Activated T-helper 1 cell treated with Interleukin-2 at 50 U/mL for 16 hours (primary cell): ENCODE results near the gene TMEM125.

Experiments
- DNase-seq: peaks from one replicate; pipeline ENCODE4 v3.0.0-alpha.2; 2020; ENCODE audit warnings: low read depth

The TMEM125 gene

GRCh38 chr1:43312212-43312623 lies 42.4 kb downstream of the TMEM125 start:
- no peak for DNase-seq

- no peak for DNase-seq
Observed at GRCh38 chr1:43312663-43313515, 43.1 kb downstream of the TMEM125 start.

DNA sequence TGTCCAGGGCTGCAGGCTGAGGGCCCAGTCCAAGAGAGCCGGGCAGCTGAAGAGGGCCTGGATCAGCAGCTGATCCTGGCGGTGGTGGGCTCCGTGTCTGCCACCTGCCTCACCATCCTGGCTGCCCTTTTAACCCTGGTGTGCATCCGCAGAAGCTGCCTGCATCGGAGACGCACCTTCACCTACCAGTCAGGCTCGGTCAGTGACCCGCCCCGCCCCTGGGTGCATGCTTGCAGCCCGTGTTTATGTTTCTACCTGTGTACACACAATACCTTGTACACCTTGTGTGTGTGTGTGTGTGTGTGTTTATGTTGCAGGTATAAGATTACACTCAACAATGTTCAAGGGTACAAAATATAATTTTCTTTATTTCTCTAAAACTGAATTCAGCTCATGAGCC lies 44.0 kb downstream of the TMEM125 start:
- no peak for DNase-seq

GRCh38 chr1:43314233-43314632 lies 44.5 kb downstream of the TMEM125 start:
- no peak for DNase-seq

GRCh38 chr1:43315481-43315880 lies 45.7 kb downstream of the TMEM125 start:
- DNase-seq, result no peak

- no peak for DNase-seq
Observed at GRCh38 chr1:43315963-43316737, 46.4 kb downstream of the TMEM125 start.

DNA sequence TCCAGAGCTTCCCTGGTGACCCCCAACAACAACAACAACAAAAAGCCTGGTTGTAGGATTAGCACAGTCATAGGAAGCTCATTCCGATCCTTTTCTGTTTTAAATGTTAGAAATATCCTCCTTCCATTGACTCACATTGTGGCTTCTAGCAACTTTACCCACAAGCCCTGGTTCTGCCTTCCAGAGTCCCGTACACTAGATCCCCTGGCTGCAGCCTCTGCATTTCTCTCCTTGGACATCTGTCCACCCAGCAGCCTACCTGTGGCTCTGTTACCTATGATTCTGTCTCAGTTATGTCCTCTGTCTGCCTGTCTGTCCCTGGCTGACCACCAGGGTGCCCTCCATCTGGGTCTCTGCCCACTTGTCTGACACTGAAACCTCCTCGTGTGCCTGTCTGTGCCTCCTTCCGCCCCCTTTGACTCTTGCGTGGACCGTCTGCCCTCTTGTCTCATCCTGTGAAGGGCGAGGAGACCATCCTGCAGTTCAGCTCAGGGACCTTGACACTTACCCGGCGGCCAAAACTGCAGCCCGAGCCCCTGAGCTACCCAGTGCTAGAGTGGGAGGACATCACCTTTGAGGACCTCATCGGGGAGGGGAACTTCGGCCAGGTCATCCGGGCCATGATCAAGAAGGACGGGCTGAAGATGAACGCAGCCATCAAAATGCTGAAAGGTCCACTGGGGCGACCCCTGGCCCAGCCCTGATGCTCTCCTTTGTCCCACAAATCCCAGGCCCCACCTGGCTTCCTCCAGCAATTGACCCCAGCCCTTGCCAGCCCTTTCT lies 47.1 kb downstream of the TMEM125 start:
- no peak for DNase-seq

DNA sequence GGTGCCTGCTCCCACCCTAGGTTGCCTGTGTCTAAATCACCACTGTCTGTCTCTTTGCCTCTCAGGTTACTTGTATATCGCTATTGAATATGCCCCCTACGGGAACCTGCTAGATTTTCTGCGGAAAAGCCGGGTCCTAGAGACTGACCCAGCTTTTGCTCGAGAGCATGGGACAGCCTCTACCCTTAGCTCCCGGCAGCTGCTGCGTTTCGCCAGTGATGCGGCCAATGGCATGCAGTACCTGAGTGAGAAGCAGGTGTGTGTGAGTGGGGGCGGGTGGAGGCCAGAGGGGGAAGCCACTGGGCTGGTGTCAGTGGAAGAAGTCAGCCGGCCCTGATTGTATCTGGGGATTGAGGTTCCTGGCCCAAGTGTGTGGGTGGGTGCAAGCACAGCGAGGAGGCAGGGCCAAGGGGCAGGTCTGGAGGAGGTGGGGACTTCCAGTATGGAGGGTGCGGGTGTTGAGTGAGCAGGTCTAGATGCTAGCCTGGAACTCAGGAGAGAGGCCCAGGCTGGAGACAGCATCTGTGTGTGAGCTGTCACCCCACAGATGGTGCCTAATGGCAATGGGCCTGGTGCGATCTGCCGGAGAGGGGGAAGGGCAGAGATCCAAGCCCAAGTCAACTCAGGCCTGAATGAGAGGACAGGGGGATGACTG lies 48.2 kb downstream of the TMEM125 start:
- DNase-seq, result no peak

DNA sequence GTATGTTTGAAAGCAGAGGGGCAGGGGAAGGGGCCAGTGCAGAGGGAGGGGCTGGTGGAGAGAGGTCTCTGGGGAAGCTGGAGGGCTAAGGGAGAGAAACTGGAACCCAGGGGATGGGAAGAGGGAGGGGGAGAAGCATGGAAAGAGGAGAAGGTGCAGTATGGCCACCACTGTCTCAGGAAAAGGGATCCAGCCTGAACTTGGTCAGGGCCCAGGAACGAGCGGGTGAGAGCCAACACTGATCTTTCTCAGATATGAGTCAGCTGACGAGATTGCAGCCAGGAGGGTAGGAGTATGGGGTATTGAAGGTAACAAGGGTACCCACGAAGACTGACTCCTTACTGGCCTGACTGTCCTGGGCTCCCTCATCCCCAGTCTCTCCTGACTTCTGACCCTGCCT lies 49.0 kb downstream of the TMEM125 start:
- no peak for DNase-seq

DNA sequence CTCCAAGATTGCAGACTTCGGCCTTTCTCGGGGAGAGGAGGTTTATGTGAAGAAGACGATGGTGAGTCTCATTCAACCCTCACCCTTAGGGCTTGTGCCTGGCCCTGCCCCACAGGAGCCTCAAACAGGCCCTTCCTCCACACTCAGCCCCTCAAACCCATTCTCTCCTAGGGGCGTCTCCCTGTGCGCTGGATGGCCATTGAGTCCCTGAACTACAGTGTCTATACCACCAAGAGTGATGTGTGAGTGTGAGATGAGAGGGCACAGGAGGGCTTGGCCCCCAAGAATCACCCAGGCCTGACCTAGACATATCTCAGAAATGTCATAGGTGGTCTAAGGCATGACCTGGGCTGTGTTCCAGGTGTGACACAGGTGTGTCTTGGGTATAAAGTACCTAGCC lies 49.5 kb downstream of the TMEM125 start:
- DNase-seq, result no peak

GRCh38 chr1:43319766-43320165 lies 50.0 kb downstream of the TMEM125 start:
- DNase-seq, result no peak

DNA sequence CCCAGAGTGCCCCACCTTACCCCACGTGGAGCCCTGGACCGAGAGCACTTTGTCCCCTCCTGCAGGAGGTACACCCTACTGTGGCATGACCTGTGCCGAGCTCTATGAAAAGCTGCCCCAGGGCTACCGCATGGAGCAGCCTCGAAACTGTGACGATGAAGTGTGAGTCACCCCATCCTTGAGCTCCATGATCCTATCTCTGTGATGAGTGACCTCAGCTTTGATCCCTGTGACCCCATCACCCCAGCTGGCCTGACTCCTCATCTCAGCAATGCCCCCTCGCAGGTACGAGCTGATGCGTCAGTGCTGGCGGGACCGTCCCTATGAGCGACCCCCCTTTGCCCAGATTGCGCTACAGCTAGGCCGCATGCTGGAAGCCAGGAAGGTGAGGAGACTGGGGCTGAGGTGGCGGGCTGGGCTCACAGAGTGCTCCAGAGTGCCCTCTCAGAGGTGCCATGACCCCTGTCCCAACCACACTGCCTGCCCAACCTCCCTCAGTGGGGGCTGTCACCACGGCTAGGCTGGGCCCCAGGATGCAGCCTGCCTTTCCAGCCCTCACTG lies 51.6 kb downstream of the TMEM125 start:
- DNase-seq, result no peak

DNA sequence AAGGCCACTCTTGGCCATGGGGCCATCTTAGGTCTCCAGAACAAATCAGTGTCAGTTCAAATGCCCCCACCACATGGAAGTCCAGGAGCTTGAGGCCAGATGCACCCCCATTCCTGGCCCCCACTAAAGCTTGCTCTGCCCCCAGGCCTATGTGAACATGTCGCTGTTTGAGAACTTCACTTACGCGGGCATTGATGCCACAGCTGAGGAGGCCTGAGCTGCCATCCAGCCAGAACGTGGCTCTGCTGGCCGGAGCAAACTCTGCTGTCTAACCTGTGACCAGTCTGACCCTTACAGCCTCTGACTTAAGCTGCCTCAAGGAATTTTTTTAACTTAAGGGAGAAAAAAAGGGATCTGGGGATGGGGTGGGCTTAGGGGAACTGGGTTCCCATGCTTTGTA lies 52.7 kb downstream of the TMEM125 start:
- DNase-seq, result no peak
